ENCODE measurements around the gene SMARCE1.

SMARCE1 gene

GRCh38 chr17:40597156-40597555, 50.5 kb downstream of the SMARCE1 start:
- ChIA-PET CTCF (interaction anchor here (0.6 to 0.9 kb wide), 2 partner anchors 10 to 295 kb away, joined by 3 read pairs; no protein-coding TSS in a partner anchor), POLR2A (no interaction called here)
- Histone ChIP-seq H3K4me1 (ENCODE audit: control insufficient read depth, insufficient read depth, low read length) (no peaks in the 10 kb centered on the region), H3K27ac (ENCODE audit: extremely low read depth, low read depth, low read length) (no peak overlapping the region), H3K9me3 (ENCODE audit: control insufficient read depth, insufficient read depth, low read depth, low read length) (no peaks in the 10 kb centered on the region), H3K36me3 (ENCODE audit: control insufficient read depth in 2 of 2, insufficient read depth in 1 of 2, low read length in 2 of 2) (no peaks in the 10 kb centered on the region), H3K4me3 (ENCODE audit: low read depth, low read length) (no peak overlapping the region)
- TF ChIP-seq BCL11B (tag by site-specific recombination; IDR thresholded peaks at IDR 0.05; ENCODE audit: low read depth): no peak
- no peak for TF ChIP-seq ZNF16 (tag by site-specific recombination; IDR thresholded peaks at IDR 0.05; ENCODE audit: low read depth)
- TF ChIP-seq ZNF248 (tag by site-specific recombination; IDR thresholded peaks at IDR 0.05): no peak
- no peak for TF ChIP-seq ZNF169 (tag by site-specific recombination; IDR thresholded peaks at IDR 0.05)
- no peak for TF ChIP-seq ZNF514 (tag by site-specific recombination; IDR thresholded peaks at IDR 0.05)
- TF ChIP-seq ZNF280C (tag by site-specific recombination; IDR thresholded peaks at IDR 0.05): no peak
- no peak for TF ChIP-seq YY2 (tag by site-specific recombination; IDR thresholded peaks at IDR 0.05)
- TF ChIP-seq BCL11A (tag by site-specific recombination; IDR thresholded peaks at IDR 0.05; ENCODE audit: low read depth): no peak
- TF ChIP-seq PRDM2 (tag by site-specific recombination; IDR thresholded peaks at IDR 0.05; ENCODE audit: borderline replicate concordance): no peak
- no peak for TF ChIP-seq ZNF518A (tag by site-specific recombination; conservative IDR thresholded peaks at IDR 0.05; ENCODE audit: low read depth)

- Histone ChIP-seq H3K9me3 (ENCODE audit: control insufficient read depth, insufficient read depth, low read depth, low read length) (no peaks in the 10 kb centered on the region), H3K4me1 (ENCODE audit: control insufficient read depth, insufficient read depth, low read length) (no peaks in the 10 kb centered on the region), H3K27ac (ENCODE audit: extremely low read depth, low read depth, low read length) (no peak overlapping the region), H3K36me3 (ENCODE audit: control insufficient read depth in 2 of 2, insufficient read depth in 1 of 2, low read length in 2 of 2) (no peaks in the 10 kb centered on the region), H3K4me3 (ENCODE audit: low read depth, low read length) (no peak overlapping the region)
- CTCF ChIA-PET: interaction anchor here (0.6 to 0.9 kb wide), 3 partner anchors 10 to 294 kb away, joined by 3 to 4 read pairs (median 3); no protein-coding TSS in a partner anchor
- POLR2A ChIA-PET: interaction anchor here (0.5 kb wide), 1 partner anchor 231 kb away, joined by 3 read pairs; no protein-coding TSS in a partner anchor
- TF ChIP-seq ZNF626 (tag by site-specific recombination; IDR thresholded peaks at IDR 0.05): no peak
- no peak for TF ChIP-seq ZNF473 (tag by site-specific recombination; IDR thresholded peaks at IDR 0.05)
- no peak for TF ChIP-seq ZNF488 (tag by site-specific recombination; IDR thresholded peaks at IDR 0.05)
- no peak for TF ChIP-seq IKZF3 (tag by site-specific recombination; IDR thresholded peaks at IDR 0.05)
- no peak for TF ChIP-seq KLF7 (tag by site-specific recombination; IDR thresholded peaks at IDR 0.05; ENCODE audit: borderline replicate concordance)
- no peak for TF ChIP-seq ZNF391 (tag by site-specific recombination; IDR thresholded peaks at IDR 0.05; ENCODE audit: borderline replicate concordance, low read depth)
- no peak for TF ChIP-seq CTCF (tag by site-specific recombination; IDR thresholded peaks at IDR 0.05)
- no peak for TF ChIP-seq ZNF560 (tag by site-specific recombination; IDR thresholded peaks at IDR 0.05; ENCODE audit: borderline replicate concordance)
Measured at GRCh38 chr17:40596261-40596919, 51.2 kb downstream of the SMARCE1 start.
